ENCODE measurements around the gene TAC3. TPM values are rescaled to one million over a fixed set of nuclear protein-coding genes. Genes with fewer than 3 reads are reported as not detected.
"Not testable (repeated sequence)": the region's sequence is repeated elsewhere in the genome, so short reads cannot be mapped to it uniquely, and the experiment has no call there.

Gene TAC3
- total RNA-seq, 1 donor from 2014 or later, result not detected

DNA sequence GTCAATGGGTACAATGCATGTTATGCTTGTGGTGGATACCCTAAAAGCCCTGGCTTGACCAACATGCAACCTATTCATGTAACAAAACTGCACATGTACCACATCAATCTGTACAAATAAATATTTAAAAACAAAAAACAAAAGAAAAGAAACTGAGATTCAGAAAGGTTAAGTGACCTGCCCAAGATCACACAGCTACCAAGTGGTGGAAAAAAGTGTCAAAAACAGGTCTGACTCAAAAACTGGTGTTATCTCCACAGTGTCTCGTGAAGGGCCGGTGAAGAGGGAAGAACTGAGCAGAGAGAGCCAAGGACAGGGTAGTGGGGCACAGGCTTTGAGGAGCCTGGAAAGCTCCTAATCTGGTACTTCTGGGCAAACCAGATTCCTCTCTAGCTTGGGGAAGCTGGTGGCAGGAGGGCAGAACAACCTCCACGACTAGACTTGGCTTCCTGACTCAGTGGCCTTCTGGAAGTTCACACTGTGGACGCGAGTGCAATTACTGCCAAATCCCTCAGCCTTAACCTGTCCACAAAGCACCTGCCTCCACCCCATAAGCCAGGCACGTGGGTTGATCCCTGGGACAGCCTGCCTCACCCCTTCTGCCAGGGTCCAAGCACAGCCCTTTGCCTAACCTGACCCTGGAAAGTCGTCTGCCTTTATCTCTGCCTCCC lies 25.5 kb downstream of the TAC3 start:
- DNase-seq (ENCODE audit: low spot score) (no peak), ATAC-seq (peak; percentile 8)
- intact Hi-C loops (cut with DNase I), result no loop called here

GRCh38 chr12:56989861-56990610 lies 26.3 kb downstream of the TAC3 start:
- intact Hi-C loops (cut with DNase I), result no loop called here
- ATAC-seq, result no peak
- no peak for DNase-seq (ENCODE audit: low spot score)

- intact Hi-C loops (cut with DNase I), result no loop called here
- DNase-seq (ENCODE audit: low spot score), result no peak
- no peak for ATAC-seq
These were observed 28.1 kb downstream of the TAC3 start for GRCh38 chr12:56988207-56988739.

DNA sequence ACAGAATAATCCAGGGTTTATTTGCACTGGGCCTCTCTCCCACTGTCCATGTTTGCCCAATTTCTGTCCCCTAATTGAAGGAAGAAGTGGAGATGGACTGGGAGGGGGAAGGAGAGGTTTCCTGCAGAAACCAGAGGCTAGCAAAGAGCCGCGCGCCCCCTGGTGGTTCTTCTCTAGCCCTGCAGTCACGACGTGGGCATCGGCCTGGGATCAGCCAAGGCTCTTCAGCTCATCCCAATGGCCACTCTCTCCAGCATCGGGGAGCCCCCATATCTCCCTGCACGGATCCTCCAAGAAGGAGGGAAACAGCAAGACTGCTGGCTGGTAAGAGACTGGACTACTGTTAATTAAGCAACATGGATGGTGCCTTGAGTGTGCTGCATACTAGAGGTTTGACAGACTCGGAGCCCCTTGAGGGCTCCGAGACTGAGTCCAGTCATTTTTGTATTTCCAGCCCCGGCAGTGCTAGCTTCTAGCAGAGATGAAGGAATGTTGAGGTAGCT lies 28.7 kb downstream of the TAC3 start:
- peak; percentile 90 for ATAC-seq
- intact Hi-C loops (cut with DNase I), result no loop called here
- peak; percentile 90 for DNase-seq (ENCODE audit: low spot score)

- ATAC-seq (no peak), DNase-seq (ENCODE audit: low spot score) (no peak)
- intact Hi-C loops (cut with DNase I), result no loop called here
These were observed 29.3 kb downstream of the TAC3 start for GRCh38 chr12:56987011-56987410.

DNA sequence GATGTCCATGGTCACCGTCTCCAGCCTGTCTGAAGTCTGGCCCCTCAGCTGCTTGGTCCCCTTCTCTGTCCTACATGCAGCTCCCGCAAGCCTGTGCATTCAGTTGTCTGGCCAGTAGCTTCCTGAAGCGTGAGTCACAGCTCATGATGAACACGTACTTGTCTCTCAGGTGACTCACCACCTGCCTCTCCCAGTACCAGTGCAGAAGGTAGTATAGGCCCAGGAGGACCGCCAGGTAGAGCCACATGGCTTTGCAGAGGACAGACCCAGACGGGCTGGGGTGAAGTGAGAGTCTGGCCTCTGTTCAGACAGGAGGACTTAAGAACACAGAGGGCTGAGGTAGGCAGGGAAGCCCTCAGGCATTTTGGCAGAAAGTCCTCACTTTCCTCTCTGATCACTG lies 30.6 kb downstream of the TAC3 start:
- not testable (repeated sequence) for DNase-seq (ENCODE audit: low spot score); ATAC-seq

GRCh38 chr12:56983386-56983785 lies 32.9 kb downstream of the TAC3 start:
- DNase-seq (ENCODE audit: low spot score) (no peak), ATAC-seq (no peak)
- intact Hi-C loops (cut with DNase I), result no loop called here

More for the DNA sequence above, 30.6 kb downstream of the TAC3 start:
- intact Hi-C loops (cut with DNase I), result not testable (repeated sequence)

- intact Hi-C loops (cut with DNase I); ATAC-seq: not testable (repeated sequence)
These were observed 33.6 kb downstream of the TAC3 start for GRCh38 chr12:56982578-56983236.

GRCh38 chr12:56980941-56981530 lies 35.3 kb downstream of the TAC3 start:
- ATAC-seq (no peak), DNase-seq (ENCODE audit: low spot score) (no peak)
- intact Hi-C loops (cut with DNase I), result no loop called here

More at GRCh38 chr12:56982578-56983236, 33.6 kb downstream of the TAC3 start:
- DNase-seq (ENCODE audit: low spot score), result not testable (repeated sequence)

DNA sequence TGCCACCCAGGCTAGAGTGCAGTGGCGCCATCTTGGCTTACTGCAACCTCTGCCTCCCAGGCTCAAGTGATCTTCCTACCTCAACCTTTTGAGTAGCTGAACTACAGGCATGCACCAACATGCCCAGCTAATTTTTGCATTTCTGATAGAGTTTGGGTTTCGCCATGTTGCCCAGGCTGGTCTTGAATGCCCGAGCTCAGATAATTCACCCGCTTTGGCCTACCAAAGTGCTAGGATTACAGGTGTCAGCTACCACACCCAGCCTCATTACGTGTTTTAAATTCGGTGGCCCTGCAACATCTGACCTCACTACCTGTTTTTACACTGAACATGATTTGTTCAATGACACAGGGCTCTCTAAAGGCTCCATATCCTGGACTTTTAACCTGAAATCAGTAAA lies 36.1 kb downstream of the TAC3 start:
- DNase-seq (ENCODE audit: low spot score), result no peak
- no peak for ATAC-seq
- intact Hi-C loops (cut with DNase I), result no loop called here

- intact Hi-C loops (cut with DNase I), result no loop called here
- no peak for ATAC-seq
- no peak for DNase-seq (ENCODE audit: low spot score)
These were observed 36.7 kb downstream of the TAC3 start for GRCh38 chr12:56979628-56980027.

GRCh38 chr12:56978397-56979138 lies 37.8 kb downstream of the TAC3 start:
- DNase-seq (ENCODE audit: low spot score), result no peak
- no peak for ATAC-seq
- intact Hi-C loops (cut with DNase I), result no loop called here

GRCh38 chr12:56977361-56977760 lies 39.0 kb downstream of the TAC3 start:
- ATAC-seq; DNase-seq (ENCODE audit: low spot score); intact Hi-C loops (cut with DNase I): not testable (repeated sequence)

DNA sequence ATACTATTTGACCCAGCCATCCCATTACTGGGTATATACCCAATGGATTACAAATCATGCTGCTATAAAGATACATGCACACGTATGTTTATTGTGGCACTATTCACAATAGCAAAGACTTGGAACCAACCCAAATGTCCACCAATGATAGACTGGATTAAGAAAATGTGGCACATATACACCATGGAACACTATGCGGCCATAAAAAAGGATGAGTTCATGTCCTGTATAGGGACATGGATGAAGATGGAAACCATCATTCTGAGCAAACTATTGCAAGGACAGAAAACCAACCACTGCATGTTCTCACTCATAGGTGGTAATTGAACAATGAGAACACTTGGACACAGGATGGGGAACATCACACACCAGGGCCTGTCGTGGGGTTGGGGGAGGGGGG lies 42.1 kb downstream of the TAC3 start:
- intact Hi-C loops (cut with DNase I); ATAC-seq; DNase-seq (ENCODE audit: low spot score): not testable (repeated sequence)

DNA sequence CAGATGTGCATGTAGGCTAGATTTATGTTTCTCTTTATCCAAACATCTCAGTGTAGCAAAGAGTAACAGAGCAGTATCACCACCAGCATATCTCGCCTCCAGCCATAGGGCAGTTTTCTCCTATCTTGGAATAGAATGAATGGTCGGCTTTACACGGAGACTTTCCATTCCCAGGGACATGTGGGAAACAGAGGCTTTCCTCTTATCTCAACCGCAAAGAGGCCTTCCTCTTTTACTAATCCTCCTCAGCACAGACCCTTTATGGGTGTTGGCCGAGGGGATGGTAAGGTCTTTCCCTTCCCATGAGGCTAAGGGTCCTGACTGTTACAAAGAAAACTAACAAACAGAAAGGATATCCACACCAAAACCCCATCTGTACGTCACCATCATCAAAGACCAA lies 47.4 kb downstream of the TAC3 start:
- DNase-seq (ENCODE audit: low spot score); ATAC-seq; intact Hi-C loops (cut with DNase I): not testable (repeated sequence)

DNA sequence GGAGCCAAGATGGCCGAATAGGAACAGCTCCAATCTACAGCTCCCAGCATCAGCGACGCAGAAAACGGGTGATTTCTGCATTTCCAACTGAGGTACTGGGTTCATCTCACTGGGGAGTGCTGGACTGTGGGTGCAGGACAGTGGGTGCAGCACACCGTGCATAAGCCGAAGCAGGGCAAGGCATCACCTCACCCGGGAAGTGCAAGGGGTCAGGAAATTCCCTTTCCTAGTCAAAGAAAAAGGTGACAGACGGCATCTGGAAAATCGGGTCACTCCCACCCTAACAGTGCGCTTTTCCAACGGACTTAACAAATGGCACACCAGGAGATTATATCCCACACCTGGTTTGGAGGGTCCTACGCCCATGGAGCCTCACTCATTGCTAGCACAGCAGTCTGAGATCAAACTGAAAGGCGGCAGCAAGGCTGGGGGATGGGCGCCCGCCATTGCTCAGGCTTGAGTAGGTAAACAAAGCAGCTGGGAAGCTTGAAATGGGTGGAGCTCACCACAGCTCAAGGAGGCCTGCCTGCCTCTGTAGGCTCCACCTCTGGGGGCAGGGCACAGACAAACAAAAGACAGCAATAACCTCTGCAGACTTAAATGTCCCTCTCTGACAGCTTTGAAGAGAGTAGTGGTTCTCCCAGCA lies 50.2 kb downstream of the TAC3 start:
- DNase-seq (ENCODE audit: low spot score); intact Hi-C loops (cut with DNase I); ATAC-seq: not testable (repeated sequence)

DNA sequence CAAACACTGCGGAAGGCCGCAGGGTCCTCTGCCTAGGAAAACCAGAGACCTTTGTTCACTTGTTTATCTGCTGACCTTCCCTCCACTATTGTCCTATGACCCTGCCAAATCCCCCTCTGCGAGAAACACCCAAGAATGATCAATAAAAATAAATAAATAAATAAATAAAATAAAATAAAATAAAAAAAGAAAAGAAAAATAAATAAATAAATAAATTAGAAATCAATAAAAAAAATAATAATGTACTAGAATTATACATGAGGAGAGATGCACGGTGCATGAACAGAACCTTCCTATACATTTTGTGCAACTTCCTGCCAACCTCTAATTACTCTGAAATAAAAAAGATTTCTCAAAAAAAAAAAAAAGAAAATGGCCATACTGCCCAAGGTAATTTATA lies 51.2 kb downstream of the TAC3 start:
- ATAC-seq; intact Hi-C loops (cut with DNase I): not testable (repeated sequence)

DNA sequence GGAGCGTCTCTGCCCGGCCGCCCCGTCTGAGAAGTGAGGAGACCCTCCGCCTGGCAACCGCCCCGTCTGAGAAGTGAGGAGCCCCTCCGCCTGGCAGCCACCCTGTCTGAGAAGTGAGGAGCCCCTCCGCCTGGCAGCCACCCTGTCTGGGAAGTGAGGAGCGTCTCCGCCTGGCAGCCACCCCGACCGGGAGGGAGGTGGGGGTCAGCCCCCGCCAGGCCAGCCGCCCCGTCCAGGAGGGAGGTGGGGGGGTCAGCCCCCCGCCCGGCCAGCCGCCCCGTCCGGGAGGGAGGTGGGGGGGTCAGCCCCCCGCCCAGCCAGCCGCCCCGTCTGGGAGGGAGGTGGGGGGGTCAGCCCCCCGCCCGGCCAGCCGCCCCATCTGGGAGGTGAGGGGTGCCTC lies 52.8 kb downstream of the TAC3 start:
- ATAC-seq; DNase-seq (ENCODE audit: low spot score); intact Hi-C loops (cut with DNase I): not testable (repeated sequence)

More for the DNA sequence above, 51.2 kb downstream of the TAC3 start:
- DNase-seq (ENCODE audit: low spot score), result not testable (repeated sequence)
